Measurements from ENCODE around the gene PACRG. TPM values are rescaled to one million over a fixed set of nuclear protein-coding genes. Genes with fewer than 3 reads are reported as not detected.

Gene PACRG
- total and polyA plus RNA-seq, 4 donors = 0.47 to 3.8 (median 2.4) TPM

DNA sequence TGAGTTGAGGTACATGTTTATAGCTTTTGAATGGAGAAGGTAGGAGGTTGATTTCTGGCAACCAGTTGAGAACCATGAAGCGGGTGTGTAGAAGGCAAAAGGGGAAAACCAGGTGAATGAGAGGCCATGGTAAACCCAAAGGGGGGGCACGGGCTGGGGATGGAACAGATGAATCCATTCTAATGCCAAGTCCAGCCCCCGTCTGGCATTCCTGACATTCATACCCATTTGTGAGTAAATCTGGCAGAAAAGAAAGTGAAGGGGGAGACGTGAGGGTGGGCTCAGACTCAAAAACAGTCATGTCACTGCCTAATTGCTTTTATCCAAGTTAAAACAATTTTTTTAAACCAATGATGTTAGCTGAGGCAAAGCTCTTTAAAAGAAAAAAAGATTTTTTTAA is 513.9 kb downstream of the PACRG start:
- H3K4me1 ChIP-seq (ENCODE audit: control insufficient read depth in 4 of 4, insufficient read depth in 4 of 4, low read length in 3 of 4) = peaks cover 0 to under 1% (median 0%) of the 10 kb centered on the region in 4 donors
- no peak overlapping the region for H3K27ac ChIP-seq (ENCODE audit: low read depth in 1 of 2, low read length in 2 of 2)
- WGBS = 86% methylated on average over 4 of the region's 4 CpGs
- H3K27me3 ChIP-seq (ENCODE audit: control insufficient read depth in 4 of 4, insufficient read depth in 4 of 4, low read length in 3 of 4) = no peaks in the 10 kb centered on the region
- H3K9ac ChIP-seq (ENCODE audit: low read depth in 1 of 2, low read length in 2 of 2) = no peak overlapping the region
- H3K9me3 ChIP-seq (ENCODE audit: control insufficient read depth in 4 of 4, low read length in 3 of 4) = no peaks in the 10 kb centered on the region
- no peak for DNase-seq (ENCODE audit: low spot score)
- TF ChIP-seq, protein P1, sequence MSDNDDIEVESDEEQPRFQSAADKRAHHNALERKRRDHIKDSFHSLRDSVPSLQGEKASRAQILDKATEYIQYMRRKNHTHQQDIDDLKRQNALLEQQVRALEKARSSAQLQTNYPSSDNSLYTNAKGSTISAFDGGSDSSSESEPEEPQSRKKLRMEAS (IDR thresholded peaks at IDR 0.05) = no peak
- TF ChIP-seq YY1 (IDR thresholded peaks at IDR 0.05) = no peak
- no peak for TF ChIP-seq SP1 (IDR thresholded peaks at IDR 0.05)
- TF ChIP-seq, protein P2, sequence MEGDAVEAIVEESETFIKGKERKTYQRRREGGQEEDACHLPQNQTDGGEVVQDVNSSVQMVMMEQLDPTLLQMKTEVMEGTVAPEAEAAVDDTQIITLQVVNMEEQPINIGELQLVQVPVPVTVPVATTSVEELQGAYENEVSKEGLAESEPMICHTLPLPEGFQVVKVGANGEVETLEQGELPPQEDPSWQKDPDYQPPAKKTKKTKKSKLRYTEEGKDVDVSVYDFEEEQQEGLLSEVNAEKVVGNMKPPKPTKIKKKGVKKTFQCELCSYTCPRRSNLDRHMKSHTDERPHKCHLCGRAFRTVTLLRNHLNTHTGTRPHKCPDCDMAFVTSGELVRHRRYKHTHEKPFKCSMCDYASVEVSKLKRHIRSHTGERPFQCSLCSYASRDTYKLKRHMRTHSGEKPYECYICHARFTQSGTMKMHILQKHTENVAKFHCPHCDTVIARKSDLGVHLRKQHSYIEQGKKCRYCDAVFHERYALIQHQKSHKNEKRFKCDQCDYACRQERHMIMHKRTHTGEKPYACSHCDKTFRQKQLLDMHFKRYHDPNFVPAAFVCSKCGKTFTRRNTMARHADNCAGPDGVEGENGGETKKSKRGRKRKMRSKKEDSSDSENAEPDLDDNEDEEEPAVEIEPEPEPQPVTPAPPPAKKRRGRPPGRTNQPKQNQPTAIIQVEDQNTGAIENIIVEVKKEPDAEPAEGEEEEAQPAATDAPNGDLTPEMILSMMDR (IDR thresholded peaks at IDR 0.05; ENCODE audit: low read depth, low read length, missing input control) = no peak
- no peak for TF ChIP-seq RXRA (IDR thresholded peaks at IDR 0.05)
- no peak for TF ChIP-seq GABPA (IDR thresholded peaks at IDR 0.05 in 1 of 2, conservative IDR thresholded peaks at IDR 0.05 in 1 of 2)
- no peak for TF ChIP-seq HNF4A (conservative IDR thresholded peaks at IDR 0.05)
- no peak for TF ChIP-seq JUND (IDR thresholded peaks at IDR 0.05)
- TF ChIP-seq FOXA1 (IDR thresholded peaks at IDR 0.05) = no peak
- no peak for TF ChIP-seq HNF4G (IDR thresholded peaks at IDR 0.05)
- TF ChIP-seq, protein P3, sequence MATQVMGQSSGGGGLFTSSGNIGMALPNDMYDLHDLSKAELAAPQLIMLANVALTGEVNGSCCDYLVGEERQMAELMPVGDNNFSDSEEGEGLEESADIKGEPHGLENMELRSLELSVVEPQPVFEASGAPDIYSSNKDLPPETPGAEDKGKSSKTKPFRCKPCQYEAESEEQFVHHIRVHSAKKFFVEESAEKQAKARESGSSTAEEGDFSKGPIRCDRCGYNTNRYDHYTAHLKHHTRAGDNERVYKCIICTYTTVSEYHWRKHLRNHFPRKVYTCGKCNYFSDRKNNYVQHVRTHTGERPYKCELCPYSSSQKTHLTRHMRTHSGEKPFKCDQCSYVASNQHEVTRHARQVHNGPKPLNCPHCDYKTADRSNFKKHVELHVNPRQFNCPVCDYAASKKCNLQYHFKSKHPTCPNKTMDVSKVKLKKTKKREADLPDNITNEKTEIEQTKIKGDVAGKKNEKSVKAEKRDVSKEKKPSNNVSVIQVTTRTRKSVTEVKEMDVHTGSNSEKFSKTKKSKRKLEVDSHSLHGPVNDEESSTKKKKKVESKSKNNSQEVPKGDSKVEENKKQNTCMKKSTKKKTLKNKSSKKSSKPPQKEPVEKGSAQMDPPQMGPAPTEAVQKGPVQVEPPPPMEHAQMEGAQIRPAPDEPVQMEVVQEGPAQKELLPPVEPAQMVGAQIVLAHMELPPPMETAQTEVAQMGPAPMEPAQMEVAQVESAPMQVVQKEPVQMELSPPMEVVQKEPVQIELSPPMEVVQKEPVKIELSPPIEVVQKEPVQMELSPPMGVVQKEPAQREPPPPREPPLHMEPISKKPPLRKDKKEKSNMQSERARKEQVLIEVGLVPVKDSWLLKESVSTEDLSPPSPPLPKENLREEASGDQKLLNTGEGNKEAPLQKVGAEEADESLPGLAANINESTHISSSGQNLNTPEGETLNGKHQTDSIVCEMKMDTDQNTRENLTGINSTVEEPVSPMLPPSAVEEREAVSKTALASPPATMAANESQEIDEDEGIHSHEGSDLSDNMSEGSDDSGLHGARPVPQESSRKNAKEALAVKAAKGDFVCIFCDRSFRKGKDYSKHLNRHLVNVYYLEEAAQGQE (IDR thresholded peaks at IDR 0.05) = no peak
- TF ChIP-seq, protein P4, sequence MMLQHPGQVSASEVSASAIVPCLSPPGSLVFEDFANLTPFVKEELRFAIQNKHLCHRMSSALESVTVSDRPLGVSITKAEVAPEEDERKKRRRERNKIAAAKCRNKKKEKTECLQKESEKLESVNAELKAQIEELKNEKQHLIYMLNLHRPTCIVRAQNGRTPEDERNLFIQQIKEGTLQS (IDR thresholded peaks at IDR 0.05) = no peak
- no peak for TF ChIP-seq EGR1 (IDR thresholded peaks at IDR 0.05; ENCODE audit: low read depth in 2 of 2)
- no peak for TF ChIP-seq RAD21 (IDR thresholded peaks at IDR 0.05)
- TF ChIP-seq NR2F2 (IDR thresholded peaks at IDR 0.05) = no peak
- no peaks in the 10 kb centered on the region for H3K36me3 ChIP-seq (ENCODE audit: control insufficient read depth in 4 of 4, insufficient read depth in 3 of 4, low read depth in 1 of 4, low read length in 3 of 4)
- no peak overlapping the region for H3K4me3 ChIP-seq (ENCODE audit: low read depth in 1 of 3, low read length in 3 of 3)

DNA sequence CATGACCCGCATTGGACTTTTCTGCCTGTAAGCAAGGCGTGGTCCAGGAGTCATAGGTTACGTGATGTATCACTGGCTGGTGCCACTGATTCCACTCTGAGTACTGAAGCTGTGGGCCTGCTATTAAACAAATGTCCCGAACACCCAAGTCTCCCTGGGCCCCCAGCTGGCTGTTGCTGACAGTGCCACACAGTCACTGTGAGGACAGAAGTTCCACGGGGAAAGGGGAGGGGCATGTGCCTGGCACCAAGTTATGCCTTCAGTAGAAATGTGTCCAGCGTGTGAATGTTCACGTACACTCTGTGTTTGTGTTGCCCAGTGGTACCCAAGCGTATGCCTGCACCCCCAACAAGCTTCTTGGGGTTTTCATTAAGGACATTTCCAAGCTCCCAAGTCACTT is 515.3 kb downstream of the PACRG start:
- H3K4me1 ChIP-seq (ENCODE audit: control insufficient read depth in 4 of 4, insufficient read depth in 4 of 4, low read length in 3 of 4) = peaks cover 0 to 4% (median 0%) of the 10 kb centered on the region in 4 donors
- H3K27me3 ChIP-seq (ENCODE audit: control insufficient read depth in 4 of 4, insufficient read depth in 4 of 4, low read length in 3 of 4) = no peaks in the 10 kb centered on the region
- no peak overlapping the region for H3K9ac ChIP-seq (ENCODE audit: low read depth in 1 of 2, low read length in 2 of 2)
- TF ChIP-seq, protein P4 (IDR thresholded peaks at IDR 0.05) = no peak
- TF ChIP-seq, protein P3 (IDR thresholded peaks at IDR 0.05) = no peak
- TF ChIP-seq JUND (IDR thresholded peaks at IDR 0.05) (no peak), YY1 (IDR thresholded peaks at IDR 0.05) (no peak), TAF1 (conservative IDR thresholded peaks at IDR 0.05) (no peak), NR2F2 (IDR thresholded peaks at IDR 0.05) (no peak), HNF4A (conservative IDR thresholded peaks at IDR 0.05) (no peak), SP1 (IDR thresholded peaks at IDR 0.05) (no peak), RXRA (IDR thresholded peaks at IDR 0.05) (no peak), HNF4G (IDR thresholded peaks at IDR 0.05) (no peak)
- TF ChIP-seq, protein P1 (IDR thresholded peaks at IDR 0.05) = no peak
- TF ChIP-seq, protein P5, sequence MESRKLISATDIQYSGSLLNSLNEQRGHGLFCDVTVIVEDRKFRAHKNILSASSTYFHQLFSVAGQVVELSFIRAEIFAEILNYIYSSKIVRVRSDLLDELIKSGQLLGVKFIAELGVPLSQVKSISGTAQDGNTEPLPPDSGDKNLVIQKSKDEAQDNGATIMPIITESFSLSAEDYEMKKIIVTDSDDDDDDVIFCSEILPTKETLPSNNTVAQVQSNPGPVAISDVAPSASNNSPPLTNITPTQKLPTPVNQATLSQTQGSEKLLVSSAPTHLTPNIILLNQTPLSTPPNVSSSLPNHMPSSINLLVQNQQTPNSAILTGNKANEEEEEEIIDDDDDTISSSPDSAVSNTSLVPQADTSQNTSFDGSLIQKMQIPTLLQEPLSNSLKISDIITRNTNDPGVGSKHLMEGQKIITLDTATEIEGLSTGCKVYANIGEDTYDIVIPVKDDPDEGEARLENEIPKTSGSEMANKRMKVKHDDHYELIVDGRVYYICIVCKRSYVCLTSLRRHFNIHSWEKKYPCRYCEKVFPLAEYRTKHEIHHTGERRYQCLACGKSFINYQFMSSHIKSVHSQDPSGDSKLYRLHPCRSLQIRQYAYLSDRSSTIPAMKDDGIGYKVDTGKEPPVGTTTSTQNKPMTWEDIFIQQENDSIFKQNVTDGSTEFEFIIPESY (IDR thresholded peaks at IDR 0.05) = no peak
- no peak overlapping the region for H3K27ac ChIP-seq (ENCODE audit: low read depth in 1 of 2, low read length in 2 of 2)
- WGBS = 87% methylated on average over 8 of the region's 8 CpGs
- no peak for DNase-seq (ENCODE audit: low spot score)
- H3K4me3 ChIP-seq (ENCODE audit: low read depth in 1 of 3, low read length in 3 of 3) = no peak overlapping the region
- no peaks in the 10 kb centered on the region for H3K9me3 ChIP-seq (ENCODE audit: control insufficient read depth in 4 of 4, low read length in 3 of 4)
- no peaks in the 10 kb centered on the region for H3K36me3 ChIP-seq (ENCODE audit: control insufficient read depth in 4 of 4, insufficient read depth in 3 of 4, low read depth in 1 of 4, low read length in 3 of 4)
